Measurements from ENCODE around the gene SPAG8. TPM values are rescaled to one million over a fixed set of nuclear protein-coding genes. Genes with fewer than 3 reads are reported as not detected.

SPAG8 gene
- total and polyA plus RNA-seq, 9 of the 15 experiments (the other 6 are each of a cell fraction or from before 2014, with no cell fraction given): 0.03 to 0.47 (median 0.21) TPM

DNA sequence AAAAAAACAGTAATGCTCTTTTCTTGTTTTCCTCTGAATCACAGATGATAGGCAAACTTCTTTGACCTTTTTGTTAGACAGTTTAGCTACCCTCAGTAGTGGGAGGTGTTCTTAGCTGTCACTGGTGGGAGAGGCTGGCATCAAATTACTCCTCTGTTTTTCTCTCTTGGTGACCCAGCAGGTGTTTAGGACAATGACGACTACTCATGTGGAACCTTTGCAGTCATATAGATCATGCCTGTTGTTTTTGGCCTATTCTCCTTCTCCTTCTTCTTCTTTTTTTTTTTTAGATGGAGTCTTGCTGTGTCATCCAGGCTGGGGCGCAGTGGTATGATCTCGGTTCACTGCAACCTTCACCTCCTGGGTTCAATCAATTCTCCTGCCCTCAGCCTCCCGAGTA, 36.0 kb downstream of the SPAG8 start:
- intact Hi-C loops (cut with micrococcal nuclease) (loop anchor here (5.0 kb wide), 1 partner anchor 39 kb away; no protein-coding TSS in a partner anchor), in situ Hi-C loops (cut with MboI) (no loop called here)
- ATAC-seq: peak; percentile 51; the same call in 2 of the 3 replicates
- TF ChIP-seq CC2D1A (IDR thresholded peaks at IDR 0.05): no peak
- TF ChIP-seq FOXK2 (conservative IDR thresholded peaks at IDR 0.05 in 1 of 2, IDR thresholded peaks at IDR 0.05 in 1 of 2; ENCODE audit: low read depth in 2 of 2): no peak
- TF ChIP-seq SIX5 (IDR thresholded peaks at IDR 0.05; ENCODE audit: borderline replicate concordance in 1 of 2, insufficient read depth in 1 of 2, low read depth in 1 of 2, low read length in 2 of 2): no peak
- TF ChIP-seq NEUROD1 (IDR thresholded peaks at IDR 0.05; ENCODE audit: borderline replicate concordance, low read depth, low read length, partially characterized antibody): no peak
- TF ChIP-seq CBX5 (IDR thresholded peaks at IDR 0.05; ENCODE audit: borderline replicate concordance, low read depth): no peak
- TF ChIP-seq ZNF316 (IDR thresholded peaks at IDR 0.05): peak; percentile 13; the same call in 1 of the 2 replicates
- no peak for TF ChIP-seq NONO (IDR thresholded peaks at IDR 0.05; ENCODE audit: low read depth in 2 of 2, low read length in 1 of 2)
- no peak for TF ChIP-seq ZNF232 (CRISPR knock-in tag; IDR thresholded peaks at IDR 0.05)
- TF ChIP-seq FOS (IDR thresholded peaks at IDR 0.05; ENCODE audit: extremely low read depth, insufficient read length): no peak
- no peak for TF ChIP-seq ZNF707 (CRISPR knock-in tag; conservative IDR thresholded peaks at IDR 0.05)
- TF ChIP-seq POLR2G (IDR thresholded peaks at IDR 0.05; ENCODE audit: low read depth, low read length): no peak
- TF ChIP-seq, protein P1, sequence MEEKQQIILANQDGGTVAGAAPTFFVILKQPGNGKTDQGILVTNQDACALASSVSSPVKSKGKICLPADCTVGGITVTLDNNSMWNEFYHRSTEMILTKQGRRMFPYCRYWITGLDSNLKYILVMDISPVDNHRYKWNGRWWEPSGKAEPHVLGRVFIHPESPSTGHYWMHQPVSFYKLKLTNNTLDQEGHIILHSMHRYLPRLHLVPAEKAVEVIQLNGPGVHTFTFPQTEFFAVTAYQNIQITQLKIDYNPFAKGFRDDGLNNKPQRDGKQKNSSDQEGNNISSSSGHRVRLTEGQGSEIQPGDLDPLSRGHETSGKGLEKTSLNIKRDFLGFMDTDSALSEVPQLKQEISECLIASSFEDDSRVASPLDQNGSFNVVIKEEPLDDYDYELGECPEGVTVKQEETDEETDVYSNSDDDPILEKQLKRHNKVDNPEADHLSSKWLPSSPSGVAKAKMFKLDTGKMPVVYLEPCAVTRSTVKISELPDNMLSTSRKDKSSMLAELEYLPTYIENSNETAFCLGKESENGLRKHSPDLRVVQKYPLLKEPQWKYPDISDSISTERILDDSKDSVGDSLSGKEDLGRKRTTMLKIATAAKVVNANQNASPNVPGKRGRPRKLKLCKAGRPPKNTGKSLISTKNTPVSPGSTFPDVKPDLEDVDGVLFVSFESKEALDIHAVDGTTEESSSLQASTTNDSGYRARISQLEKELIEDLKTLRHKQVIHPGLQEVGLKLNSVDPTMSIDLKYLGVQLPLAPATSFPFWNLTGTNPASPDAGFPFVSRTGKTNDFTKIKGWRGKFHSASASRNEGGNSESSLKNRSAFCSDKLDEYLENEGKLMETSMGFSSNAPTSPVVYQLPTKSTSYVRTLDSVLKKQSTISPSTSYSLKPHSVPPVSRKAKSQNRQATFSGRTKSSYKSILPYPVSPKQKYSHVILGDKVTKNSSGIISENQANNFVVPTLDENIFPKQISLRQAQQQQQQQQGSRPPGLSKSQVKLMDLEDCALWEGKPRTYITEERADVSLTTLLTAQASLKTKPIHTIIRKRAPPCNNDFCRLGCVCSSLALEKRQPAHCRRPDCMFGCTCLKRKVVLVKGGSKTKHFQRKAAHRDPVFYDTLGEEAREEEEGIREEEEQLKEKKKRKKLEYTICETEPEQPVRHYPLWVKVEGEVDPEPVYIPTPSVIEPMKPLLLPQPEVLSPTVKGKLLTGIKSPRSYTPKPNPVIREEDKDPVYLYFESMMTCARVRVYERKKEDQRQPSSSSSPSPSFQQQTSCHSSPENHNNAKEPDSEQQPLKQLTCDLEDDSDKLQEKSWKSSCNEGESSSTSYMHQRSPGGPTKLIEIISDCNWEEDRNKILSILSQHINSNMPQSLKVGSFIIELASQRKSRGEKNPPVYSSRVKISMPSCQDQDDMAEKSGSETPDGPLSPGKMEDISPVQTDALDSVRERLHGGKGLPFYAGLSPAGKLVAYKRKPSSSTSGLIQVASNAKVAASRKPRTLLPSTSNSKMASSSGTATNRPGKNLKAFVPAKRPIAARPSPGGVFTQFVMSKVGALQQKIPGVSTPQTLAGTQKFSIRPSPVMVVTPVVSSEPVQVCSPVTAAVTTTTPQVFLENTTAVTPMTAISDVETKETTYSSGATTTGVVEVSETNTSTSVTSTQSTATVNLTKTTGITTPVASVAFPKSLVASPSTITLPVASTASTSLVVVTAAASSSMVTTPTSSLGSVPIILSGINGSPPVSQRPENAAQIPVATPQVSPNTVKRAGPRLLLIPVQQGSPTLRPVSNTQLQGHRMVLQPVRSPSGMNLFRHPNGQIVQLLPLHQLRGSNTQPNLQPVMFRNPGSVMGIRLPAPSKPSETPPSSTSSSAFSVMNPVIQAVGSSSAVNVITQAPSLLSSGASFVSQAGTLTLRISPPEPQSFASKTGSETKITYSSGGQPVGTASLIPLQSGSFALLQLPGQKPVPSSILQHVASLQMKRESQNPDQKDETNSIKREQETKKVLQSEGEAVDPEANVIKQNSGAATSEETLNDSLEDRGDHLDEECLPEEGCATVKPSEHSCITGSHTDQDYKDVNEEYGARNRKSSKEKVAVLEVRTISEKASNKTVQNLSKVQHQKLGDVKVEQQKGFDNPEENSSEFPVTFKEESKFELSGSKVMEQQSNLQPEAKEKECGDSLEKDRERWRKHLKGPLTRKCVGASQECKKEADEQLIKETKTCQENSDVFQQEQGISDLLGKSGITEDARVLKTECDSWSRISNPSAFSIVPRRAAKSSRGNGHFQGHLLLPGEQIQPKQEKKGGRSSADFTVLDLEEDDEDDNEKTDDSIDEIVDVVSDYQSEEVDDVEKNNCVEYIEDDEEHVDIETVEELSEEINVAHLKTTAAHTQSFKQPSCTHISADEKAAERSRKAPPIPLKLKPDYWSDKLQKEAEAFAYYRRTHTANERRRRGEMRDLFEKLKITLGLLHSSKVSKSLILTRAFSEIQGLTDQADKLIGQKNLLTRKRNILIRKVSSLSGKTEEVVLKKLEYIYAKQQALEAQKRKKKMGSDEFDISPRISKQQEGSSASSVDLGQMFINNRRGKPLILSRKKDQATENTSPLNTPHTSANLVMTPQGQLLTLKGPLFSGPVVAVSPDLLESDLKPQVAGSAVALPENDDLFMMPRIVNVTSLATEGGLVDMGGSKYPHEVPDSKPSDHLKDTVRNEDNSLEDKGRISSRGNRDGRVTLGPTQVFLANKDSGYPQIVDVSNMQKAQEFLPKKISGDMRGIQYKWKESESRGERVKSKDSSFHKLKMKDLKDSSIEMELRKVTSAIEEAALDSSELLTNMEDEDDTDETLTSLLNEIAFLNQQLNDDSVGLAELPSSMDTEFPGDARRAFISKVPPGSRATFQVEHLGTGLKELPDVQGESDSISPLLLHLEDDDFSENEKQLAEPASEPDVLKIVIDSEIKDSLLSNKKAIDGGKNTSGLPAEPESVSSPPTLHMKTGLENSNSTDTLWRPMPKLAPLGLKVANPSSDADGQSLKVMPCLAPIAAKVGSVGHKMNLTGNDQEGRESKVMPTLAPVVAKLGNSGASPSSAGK (IDR thresholded peaks at IDR 0.05): no peak

More for the DNA sequence above, 36.0 kb downstream of the SPAG8 start:
- no peaks in the 10 kb centered on the region for H3K27me3 ChIP-seq (ENCODE audit: control insufficient read depth in 2 of 2, insufficient read depth in 2 of 2, low read length in 2 of 2)
- ChIA-PET POLR2A (interaction anchor here (0.9 kb wide), 1 partner anchor 9 kb away, joined by 3 read pairs; no protein-coding TSS in a partner anchor), CTCF (ENCODE audit: low intra/inter-chr PET ratio) (interaction anchor here (0.6 kb wide), 1 partner anchor 419 kb away, joined by 6 read pairs; no protein-coding TSS in a partner anchor)
- no peak overlapping the region; the same call in 1 of the 2 replicates for H3K4me2 ChIP-seq (ENCODE audit: insufficient read depth, low read length)
- WGBS (ENCODE audit: insufficient coverage, low coverage, missing lambda C conversion rate): 38% methylated on average over 3 of the region's 4 CpGs
- 0 out of 3 replicates have a peak, but pooled peaks cover 4% of the 10 kb centered on the region for H3K36me3 ChIP-seq (ENCODE audit: control insufficient read depth, insufficient read depth, low read length)
- peak in 2 of 4 experiments; percentile 8 to 20 for DNase-seq (ENCODE audit: extremely low read depth in 1 of 4, low spot score in 3 of 4)
- peaks cover 6 to 21% of the 10 kb centered on the region in 2 experiments; a peak in 4 of 5 replicates for H3K4me1 ChIP-seq (replicated peaks in 1 of 2; ENCODE audit: control insufficient read depth in 2 of 2, insufficient read depth in 2 of 2, low read length in 2 of 2)
- H4K20me1 ChIP-seq (replicated peaks; ENCODE audit: control insufficient read depth, insufficient read depth, low read length): no peaks in the 10 kb centered on the region
- no peak overlapping the region for H3K9ac ChIP-seq (ENCODE audit: insufficient read depth in 1 of 2, low read depth in 2 of 2, low read length in 2 of 2)
- H3K79me2 ChIP-seq (ENCODE audit: control insufficient read depth, insufficient read depth, low read length): peaks cover 3% of the 10 kb centered on the region; the same call in 2 of the 3 replicates
- H3K27ac ChIP-seq (ENCODE audit: extremely low read depth, low read depth, low read length): peak overlapping the region; percentile 73; the same call in 1 of the 3 replicates
- FAIRE-seq: no peak
- no peak overlapping the region for H3K4me3 ChIP-seq
- no TSS peak for BruUV-seq (replicated peaks)
- H3K9me1 ChIP-seq (ENCODE audit: control insufficient read depth, insufficient read depth, low read length): no peaks in the 10 kb centered on the region
- H3K9me3 ChIP-seq (replicated peaks; ENCODE audit: control insufficient read depth, insufficient read depth, low read depth, low read length): no peaks in the 10 kb centered on the region
- no peak overlapping the region for H2AFZ ChIP-seq (ENCODE audit: low read depth, low read length)

Data from K562 (cell line).